HFF-Myc (cell line): ENCODE measurements around the gene ADAMTS16.

ENCODE experiments used
- DNase-seq: peaks from one replicate; pipeline ENCODE4 v3.0.0-alpha.2; 2011; ENCODE audit warnings: low read depth; ENCODE audit errors: extremely low read depth
- H3K4me3 ChIP-seq: replicated peaks from 2 replicates; pipeline ENCODE4 v1.5.1; 2011; ENCODE audit warnings: low read depth, mild to moderate bottlenecking, control low read depth, low read length
- CTCF ChIP-seq: IDR thresholded peaks from 2 replicates; pipeline ENCODE4 v1.5.1; 2012; ENCODE audit warnings: mild to moderate bottlenecking, low read depth, low read length, control low read depth; ENCODE audit errors: missing control alignments

ADAMTS16 gene

GRCh38 chr5:5139777-5140478, at the start of gene ADAMTS16:
Gene ADAMTS16 (plus strand): TSS chr5:5140330. CDS start chr5:5140468, 138 bp downstream.
- peak within 1 kb of the TSS; percentile 13; the same call in 1 of the 2 replicates for H3K4me3 ChIP-seq
- TF ChIP-seq CTCF, result no peak
- DNase-seq, result no peak

GRCh38 chr5:5092149-5092548, 48.0 kb upstream of the ADAMTS16 start:
- TF ChIP-seq CTCF, result no peak
- no peak overlapping the region for H3K4me3 ChIP-seq
- DNase-seq, result no peak

- no peak for DNase-seq
- H3K4me3 ChIP-seq, result no peak overlapping the region
- no peak for TF ChIP-seq CTCF
Observed at GRCh38 chr5:5100635-5101034, 39.5 kb upstream of the ADAMTS16 start.

- DNase-seq, result no peak
- TF ChIP-seq CTCF, result no peak
- no peak overlapping the region for H3K4me3 ChIP-seq
Observed at GRCh38 chr5:5101676-5102075, 38.5 kb upstream of the ADAMTS16 start.

GRCh38 chr5:5103245-5103644, 36.9 kb upstream of the ADAMTS16 start:
- no peak overlapping the region for H3K4me3 ChIP-seq
- TF ChIP-seq CTCF, result no peak
- DNase-seq, result no peak

GRCh38 chr5:5104550-5104949, 35.6 kb upstream of the ADAMTS16 start:
- no peak overlapping the region for H3K4me3 ChIP-seq
- DNase-seq, result no peak
- no peak for TF ChIP-seq CTCF

GRCh38 chr5:5105531-5105930, 34.6 kb upstream of the ADAMTS16 start:
- DNase-seq, result no peak
- TF ChIP-seq CTCF, result no peak

More at GRCh38 chr5:5105531-5105930, 34.6 kb upstream of the ADAMTS16 start:
- no peak overlapping the region for H3K4me3 ChIP-seq
